ENCODE data around the gene MTFR1L.

GRCh38 chr1:25797939-25798338, 21.8 kb upstream of the MTFR1L start:
- TF ChIP-seq, protein P1, sequence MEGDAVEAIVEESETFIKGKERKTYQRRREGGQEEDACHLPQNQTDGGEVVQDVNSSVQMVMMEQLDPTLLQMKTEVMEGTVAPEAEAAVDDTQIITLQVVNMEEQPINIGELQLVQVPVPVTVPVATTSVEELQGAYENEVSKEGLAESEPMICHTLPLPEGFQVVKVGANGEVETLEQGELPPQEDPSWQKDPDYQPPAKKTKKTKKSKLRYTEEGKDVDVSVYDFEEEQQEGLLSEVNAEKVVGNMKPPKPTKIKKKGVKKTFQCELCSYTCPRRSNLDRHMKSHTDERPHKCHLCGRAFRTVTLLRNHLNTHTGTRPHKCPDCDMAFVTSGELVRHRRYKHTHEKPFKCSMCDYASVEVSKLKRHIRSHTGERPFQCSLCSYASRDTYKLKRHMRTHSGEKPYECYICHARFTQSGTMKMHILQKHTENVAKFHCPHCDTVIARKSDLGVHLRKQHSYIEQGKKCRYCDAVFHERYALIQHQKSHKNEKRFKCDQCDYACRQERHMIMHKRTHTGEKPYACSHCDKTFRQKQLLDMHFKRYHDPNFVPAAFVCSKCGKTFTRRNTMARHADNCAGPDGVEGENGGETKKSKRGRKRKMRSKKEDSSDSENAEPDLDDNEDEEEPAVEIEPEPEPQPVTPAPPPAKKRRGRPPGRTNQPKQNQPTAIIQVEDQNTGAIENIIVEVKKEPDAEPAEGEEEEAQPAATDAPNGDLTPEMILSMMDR (IDR thresholded peaks at IDR 0.05): peak; percentile 31 to 48 (median 40)
- TF ChIP-seq POLR2A (IDR thresholded peaks at IDR 0.05): no peak
